GM19324 (cell line): ENCODE results near the gene MVK.

Experiments
- ATAC-seq: cut with Tn5 transposase; IDR thresholded peaks from one replicate; pipeline ENCODE4 v1.9.1; 2021; ENCODE audit warnings: mild to moderate bottlenecking, moderate library complexity; ENCODE audit not compliant: unreplicated experiment, low FRiP score

Gene MVK

GRCh38 chr12:109605016-109605415 is 31.4 kb downstream of the MVK start:
- ATAC-seq: no peak

- no peak for ATAC-seq
These were observed 32.1 kb downstream of the MVK start for GRCh38 chr12:109605599-109606228.

- ATAC-seq: no peak
These were observed 32.9 kb downstream of the MVK start for GRCh38 chr12:109606320-109607028.

GRCh38 chr12:109607618-109608017 is 34.0 kb downstream of the MVK start:
- no peak for ATAC-seq

GRCh38 chr12:109608270-109608669 is 34.7 kb downstream of the MVK start:
- ATAC-seq: no peak

- ATAC-seq: no peak
These were observed 35.2 kb downstream of the MVK start for GRCh38 chr12:109608793-109609192.

GRCh38 chr12:109609342-109609741 is 35.7 kb downstream of the MVK start:
- ATAC-seq: no peak

GRCh38 chr12:109610523-109610922 is 36.9 kb downstream of the MVK start:
- no peak for ATAC-seq

- no peak for ATAC-seq
These were observed 37.6 kb downstream of the MVK start for GRCh38 chr12:109611223-109611622.

- ATAC-seq: no peak
These were observed 38.4 kb downstream of the MVK start for GRCh38 chr12:109612003-109612402.

GRCh38 chr12:109612975-109613502 is 39.4 kb downstream of the MVK start:
- no peak for ATAC-seq

- ATAC-seq: no peak
These were observed 40.3 kb downstream of the MVK start for GRCh38 chr12:109613649-109614455.

GRCh38 chr12:109615556-109616229 is 42.1 kb downstream of the MVK start:
- no peak for ATAC-seq

- no peak for ATAC-seq
These were observed 43.9 kb downstream of the MVK start for GRCh38 chr12:109617491-109617890.

- ATAC-seq: no peak
These were observed 44.5 kb downstream of the MVK start for GRCh38 chr12:109618082-109618481.

- ATAC-seq: no peak
These were observed 45.5 kb downstream of the MVK start for GRCh38 chr12:109619002-109619604.

- no peak for ATAC-seq
These were observed 47.7 kb downstream of the MVK start for GRCh38 chr12:109621211-109621694.

GRCh38 chr12:109621901-109622364 is 48.3 kb downstream of the MVK start:
- no peak for ATAC-seq

- ATAC-seq: no peak
These were observed 50.9 kb downstream of the MVK start for GRCh38 chr12:109624467-109624866.

GRCh38 chr12:109625131-109625559 is 51.6 kb downstream of the MVK start:
- no peak for ATAC-seq
